Stomach (tissue), 9 donors: ENCODE measurements around the gene PTBP3. TPM values are rescaled to one million over a fixed set of nuclear protein-coding genes. Genes with fewer than 3 reads are reported as not detected.

ENCODE experiments used
- DNase-seq, 2 donors: peaks; one replicate each; pipeline versions ENCODE4 v3.0.0 to v3.0.0-alpha.2; 2013 to 2019
- H3K27ac ChIP-seq, 5 donors: fragments of 200-600 bp in 4 of 5; sonication (generic) in 4 of 5; one replicate each; pipeline ENCODE4 v1.5.1; 2013 to 2019; ENCODE audit warnings: mild to moderate bottlenecking in 1 of 5, moderate library complexity in 1 of 5
- H3K27me3 ChIP-seq, 3 donors: fragments of 200-600 bp; sonication (generic); one replicate each; pipeline ENCODE4 v1.5.1; 2017 to 2019; ENCODE audit warnings: mixed run types in 1 of 3
- H3K36me3 ChIP-seq, 4 donors: fragments of 200-600 bp; sonication (generic); 1 replicate in 3 of 4; 2 replicates in 1 of 4; pipeline ENCODE4 v1.5.1; 2016 to 2019
- H3K4me1 ChIP-seq, 4 donors: fragments of 200-600 bp; sonication (generic); one replicate each; pipeline ENCODE4 v1.5.1; 2016 to 2019
- H3K4me3 ChIP-seq, 4 donors: fragments of 200-600 bp; sonication (generic) in 3 of 4; one replicate each; pipeline ENCODE4 v1.5.1; 2016 to 2019; ENCODE audit warnings: mild to moderate bottlenecking in 1 of 4
- H3K9me3 ChIP-seq, 4 donors: fragments of 200-600 bp; sonication (generic); one replicate each; pipeline ENCODE4 v1.5.1; 2016 to 2019
- CTCF ChIP-seq, 7 experiments: fragments of 450-650 bp in 4 of 7; fragments of 200-600 bp in 3 of 7; sonication (generic) in 3 of 7; IDR thresholded peaks; one replicate each; pipeline ENCODE4 v1.5.1; 2016 to 2019; ENCODE audit warnings: antibody characterized with exemption in 7 of 7, control low read depth in 2 of 7, mild to moderate bottlenecking in 1 of 7
- EP300 ChIP-seq: sonication (generic); formaldehyde crosslinking; IDR thresholded peaks from one replicate; pipeline ENCODE4 v1.6.1; 2017; ENCODE audit warnings: antibody characterized with exemption
- POLR2A ChIP-seq, 4 donors: fragments of 450-650 bp; IDR thresholded peaks; one replicate each; pipeline ENCODE4 v1.6.1; 2016; ENCODE audit warnings: antibody characterized with exemption in 4 of 4, control low read depth in 2 of 4, mild to moderate bottlenecking in 1 of 4, moderate library complexity in 1 of 4
- POLR2AphosphoS5 ChIP-seq, 3 donors: sonication (generic); formaldehyde crosslinking; IDR thresholded peaks; one replicate each; pipeline ENCODE4 v1.6.1; 2016; ENCODE audit warnings: antibody characterized with exemption in 3 of 3
- WGBS, 5 donors: extraction: QIAGEN DNeasy Blood & Tissue Kit in 3 of 5; methylation state at CpG; one replicate each; pipeline versions ENCODE4 v1.1.5 to v1.1.7; 2013 to 2018; 5-methylcytosine and 5-hydroxymethylcytosine counted together
- intact Hi-C: fragments of 100-400 bp; cut with DNase I; formaldehyde crosslinking; loops from one replicate; pipeline ENCODE4 v1.15.1; 2023; ENCODE audit warnings: low total_unique reads
- polyA plus RNA-seq, 3 donors: library from polyadenylated mRNA; stranded (reverse); fragments of 200-250 nt; gene quantifications; one replicate each; pipeline ENCODE4 v1.2.3, GENCODE V29; 2013
- total RNA-seq, 5 donors: library from RNA; depleted of rRNA; stranded (reverse); fragments of >200 nt; gene quantifications; one replicate each; pipeline versions ENCODE4 v1.1.0 to v1.2.3, GENCODE V29; 2014 to 2016
- donor health status: healthy with polysubstance abuse.
- donor health status: Bipolar disorder and iron deficiency.
- donor health status: healthy.

The PTBP3 gene
- total and polyA plus RNA-seq, 8 donors: 11.7 to 90.7 (median 24.1) TPM

GRCh38 chr9:112176524-112176923, 156.9 kb downstream of the PTBP3 start:
- no peaks in the 10 kb centered on the region for H3K36me3 ChIP-seq
- H3K27me3 ChIP-seq: no peaks in the 10 kb centered on the region
- H3K4me3 ChIP-seq: no peak overlapping the region
- 49 to 71% (median 60%) methylated on average over 5 of the region's 5 CpGs for WGBS, 5 donors
- no peaks in the 10 kb centered on the region for H3K9me3 ChIP-seq
- intact Hi-C loops: no loop called here
- peaks cover 13 to 53% (median 33%) of the 10 kb centered on the region in 4 donors for H3K4me1 ChIP-seq
- no peak for TF ChIP-seq POLR2AphosphoS5 (IDR thresholded peaks at IDR 0.05)
- TF ChIP-seq POLR2A (IDR thresholded peaks at IDR 0.05): no peak
- no peak for TF ChIP-seq CTCF (IDR thresholded peaks at IDR 0.05)
- TF ChIP-seq EP300: no peak
- no peak overlapping the region for H3K27ac ChIP-seq
- peak in 1 of 2 donors; percentile 58 for DNase-seq

GRCh38 chr9:112175796-112176315, 157.6 kb downstream of the PTBP3 start:
- intact Hi-C loops: no loop called here
- 76 to 86% (median 79%) methylated on average over 17 of the region's 17 CpGs for WGBS, 5 donors

GRCh38 chr9:112174965-112175795, 158.2 kb downstream of the PTBP3 start, which contains the start of gene SUSD1:
Gene SUSD1, minus strand, starts transcription at chr9:112175297. Its CDS starts 62 bp downstream, at chr9:112175235.
- peak; percentile 38 to 82 for DNase-seq
- Histone ChIP-seq H3K36me3 (no peaks in the 10 kb centered on the region), H3K27ac (peak within 1 kb of the TSS; percentile 76 to 91 (median 88)), H3K4me3 (peak within 1 kb of the TSS; percentile 67 to 78 (median 68)), H3K4me1 (peaks cover 25 to 57% (median 39%) of the 10 kb centered on the region in 4 donors), H3K27me3 (no peaks in the 10 kb centered on the region), H3K9me3 (no peaks in the 10 kb centered on the region)
- intact Hi-C loops: no loop called here
- 3 to 10% (median 4%) methylated on average over 17 to 88 of the region's 88 CpGs for WGBS, 5 donors
- TF ChIP-seq CTCF (IDR thresholded peaks at IDR 0.05): no peak
- no peak for TF ChIP-seq POLR2A (IDR thresholded peaks at IDR 0.05)
- no peak for TF ChIP-seq POLR2AphosphoS5 (IDR thresholded peaks at IDR 0.05)
- no peak for TF ChIP-seq EP300

More at GRCh38 chr9:112175796-112176315, 157.6 kb downstream of the PTBP3 start:
- no peak for TF ChIP-seq CTCF (IDR thresholded peaks at IDR 0.05)
- no peak for TF ChIP-seq EP300
- no peak for TF ChIP-seq POLR2AphosphoS5 (IDR thresholded peaks at IDR 0.05)
- no peak for TF ChIP-seq POLR2A (IDR thresholded peaks at IDR 0.05)
- no peaks in the 10 kb centered on the region for H3K9me3 ChIP-seq
- H3K27me3 ChIP-seq: no peaks in the 10 kb centered on the region
- peak overlapping the region; percentile 67 to 78 (median 68) for H3K4me3 ChIP-seq
- H3K27ac ChIP-seq: peak overlapping the region in 4 of 5 donors; percentile 84 to 91 (median 88)
- no peaks in the 10 kb centered on the region for H3K36me3 ChIP-seq
- H3K4me1 ChIP-seq: peaks cover 19 to 58% (median 37%) of the 10 kb centered on the region in 4 donors
- no peak for DNase-seq

GRCh38 chr9:112174222-112174964, 159.0 kb downstream of the PTBP3 start:
- intact Hi-C loops: no loop called here
- Histone ChIP-seq H3K4me1 (peaks cover 26 to 57% (median 42%) of the 10 kb centered on the region in 4 donors), H3K9me3 (no peaks in the 10 kb centered on the region), H3K27ac (peak overlapping the region; percentile 76 to 91 (median 88)), H3K27me3 (no peaks in the 10 kb centered on the region), H3K4me3 (peak overlapping the region; percentile 67 to 78 (median 68)), H3K36me3 (no peaks in the 10 kb centered on the region)
- 2 to 4% (median 3%) methylated on average over 29 to 42 of the region's 42 CpGs for WGBS, 5 donors
- DNase-seq: peak; percentile 79 to 92
- TF ChIP-seq EP300: no peak
- peak in 1 of 3 donors; percentile 18 for TF ChIP-seq POLR2AphosphoS5 (IDR thresholded peaks at IDR 0.05)
- no peak for TF ChIP-seq POLR2A (IDR thresholded peaks at IDR 0.05)
- no peak for TF ChIP-seq CTCF (IDR thresholded peaks at IDR 0.05)
